Neuron (in vitro differentiated cells): ENCODE results near the gene YBEY.

ENCODE experiments used
- H2AFZ ChIP-seq: one replicate; pipeline ENCODE4 v1.6.1; 2013; ENCODE audit warnings: low read depth, mild to moderate bottlenecking, inconsistent platforms, low read length, moderate library complexity
- H3K27me3 ChIP-seq: one replicate; pipeline ENCODE4 v1.6.1; 2013; ENCODE audit warnings: low read length; ENCODE audit not compliant: insufficient read depth
- H3K36me3 ChIP-seq: one replicate; pipeline ENCODE4 v1.6.1; 2013; ENCODE audit warnings: low read length; ENCODE audit not compliant: insufficient read depth
- H3K4me1 ChIP-seq: one replicate; pipeline ENCODE4 v1.6.1; 2013; ENCODE audit warnings: low read length; ENCODE audit not compliant: insufficient read depth
- H3K4me3 ChIP-seq: 2 replicates; pipeline ENCODE4 v1.5.1; 2013; ENCODE audit warnings: mild to moderate bottlenecking, low read length, moderate library complexity
- H3K9me3 ChIP-seq: one replicate; pipeline ENCODE4 v1.6.1; 2013; ENCODE audit warnings: low read length

Gene YBEY

DNA sequence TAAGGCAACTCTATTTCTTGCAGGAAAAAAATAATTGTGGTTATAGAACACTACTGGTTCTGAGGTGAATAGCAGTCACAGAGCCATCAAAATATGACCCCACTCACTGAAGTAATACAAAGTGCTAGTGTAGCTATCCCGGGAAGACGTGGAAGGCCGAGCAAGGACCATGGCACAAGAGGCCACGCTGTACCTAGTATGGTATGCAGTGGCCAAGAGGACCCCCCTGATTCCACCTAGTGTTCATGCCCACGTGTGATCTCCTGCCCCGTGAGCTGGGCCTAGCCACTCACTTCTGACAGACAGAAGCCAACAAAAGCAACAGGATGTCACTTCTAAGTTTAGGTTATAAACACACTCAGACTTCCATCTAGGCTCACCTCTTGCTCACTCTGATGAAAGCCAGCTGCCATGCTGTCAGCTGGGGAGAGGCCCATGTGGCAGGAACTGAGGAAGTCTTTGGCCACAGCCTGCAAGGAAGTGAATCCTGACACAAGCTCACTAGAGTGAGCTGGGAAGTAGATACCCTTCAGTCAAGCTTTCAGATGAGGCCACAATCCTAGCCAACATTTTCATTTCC, 35.9 kb upstream of the YBEY start:
- Histone ChIP-seq H3K4me1 (no peaks in the 10 kb centered on the region), H3K4me3 (no peak overlapping the region), H2AFZ (no peak overlapping the region), H3K36me3 (peaks cover 82% of the 10 kb centered on the region), H3K9me3 (no peaks in the 10 kb centered on the region), H3K27me3 (no peaks in the 10 kb centered on the region)

DNA sequence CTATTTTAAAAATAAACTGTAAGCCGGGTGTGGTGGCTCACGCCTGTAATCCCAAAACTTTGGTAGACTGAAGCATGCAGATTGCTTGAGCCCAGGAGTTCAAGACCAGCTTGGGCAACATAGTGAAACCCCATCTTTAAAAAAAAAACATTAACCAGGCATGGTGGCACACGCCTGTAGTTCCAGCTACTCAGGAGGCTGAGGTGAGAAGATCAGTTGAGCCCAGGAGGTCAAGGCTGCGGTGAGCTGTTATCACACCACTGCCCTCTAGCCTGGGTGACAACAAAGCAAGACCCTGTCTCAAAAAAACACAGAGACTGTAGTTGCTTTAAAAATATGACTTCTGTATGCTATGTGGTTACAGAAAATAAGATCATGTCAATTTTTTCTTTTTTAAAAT, 33.3 kb upstream of the YBEY start:
- Histone ChIP-seq H3K27me3 (no peaks in the 10 kb centered on the region), H3K4me1 (no peaks in the 10 kb centered on the region), H2AFZ (no peak overlapping the region), H3K36me3 (peaks cover 84% of the 10 kb centered on the region), H3K4me3 (no peak overlapping the region), H3K9me3 (no peaks in the 10 kb centered on the region)

DNA sequence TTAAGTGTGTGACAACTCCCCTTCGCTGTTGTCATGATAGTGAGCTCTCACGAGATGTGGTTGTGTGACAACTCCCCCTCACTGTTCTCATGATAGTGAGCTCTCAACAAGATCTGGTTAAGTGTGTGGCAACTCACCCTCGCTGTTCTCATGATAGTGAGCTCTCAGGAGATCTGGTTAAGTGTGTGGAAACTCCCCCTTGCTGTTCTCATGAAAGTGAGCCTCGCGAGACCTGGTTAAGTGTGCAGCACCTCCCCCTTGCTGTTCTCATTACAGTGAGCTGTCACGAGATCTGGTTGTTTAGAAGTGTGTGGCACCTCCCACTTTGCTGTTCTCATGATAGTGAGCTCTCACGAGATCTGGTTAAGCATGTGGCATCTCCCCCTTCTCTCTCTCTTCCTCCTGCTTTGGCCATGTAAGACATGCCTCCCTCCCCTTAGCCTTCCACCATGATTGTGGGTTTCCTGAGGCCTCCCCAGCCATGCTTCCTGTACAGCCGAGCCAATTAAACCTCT, 32.5 kb upstream of the YBEY start:
- Histone ChIP-seq H3K4me3 (no peak overlapping the region), H3K36me3 (peaks cover 86% of the 10 kb centered on the region)

DNA sequence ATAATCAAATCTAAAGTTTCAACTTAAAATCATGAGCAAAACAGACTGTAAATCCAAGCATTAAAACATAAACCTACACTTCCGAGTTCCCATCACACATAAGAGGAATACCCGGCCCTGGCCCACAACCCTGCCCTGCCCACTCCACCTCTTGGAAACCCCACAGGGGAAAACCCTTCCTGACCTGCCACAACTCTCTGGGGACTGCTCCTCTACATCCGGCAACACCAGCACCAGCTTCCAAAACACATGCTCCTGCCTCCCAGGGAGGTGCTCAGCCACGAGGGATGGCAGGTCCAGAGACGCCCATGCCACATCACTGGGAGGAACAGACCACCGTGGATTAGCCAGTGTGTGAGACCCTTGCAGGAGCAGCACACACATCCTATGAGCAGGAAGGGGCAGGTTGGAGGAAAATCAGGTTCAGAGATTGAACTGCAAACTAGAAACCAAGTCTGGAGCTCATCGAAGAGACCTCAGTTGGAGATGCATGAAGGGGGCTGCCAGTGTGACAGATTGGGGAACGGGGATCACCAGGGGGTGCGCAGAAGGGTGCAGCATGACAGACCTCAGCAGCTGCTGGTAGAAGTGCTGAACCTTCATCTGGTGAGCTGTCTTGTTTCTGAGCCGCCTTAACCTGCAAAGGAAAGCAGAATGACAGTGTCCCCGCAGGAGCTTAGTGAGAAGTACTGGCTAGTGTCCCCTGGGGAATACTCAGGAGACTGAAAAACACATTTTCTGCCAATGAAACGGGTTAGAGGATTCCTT, 31.8 kb upstream of the YBEY start:
- H3K4me3 ChIP-seq, result no peak overlapping the region
- no peaks in the 10 kb centered on the region for H3K4me1 ChIP-seq
- no peaks in the 10 kb centered on the region for H3K27me3 ChIP-seq
- no peak overlapping the region for H2AFZ ChIP-seq
- no peaks in the 10 kb centered on the region for H3K9me3 ChIP-seq
- peaks cover 88% of the 10 kb centered on the region for H3K36me3 ChIP-seq

More for the DNA sequence above, 32.5 kb upstream of the YBEY start:
- no peaks in the 10 kb centered on the region for H3K4me1 ChIP-seq
- H3K27me3 ChIP-seq, result no peaks in the 10 kb centered on the region
- no peak overlapping the region for H2AFZ ChIP-seq
- H3K9me3 ChIP-seq, result no peaks in the 10 kb centered on the region

DNA sequence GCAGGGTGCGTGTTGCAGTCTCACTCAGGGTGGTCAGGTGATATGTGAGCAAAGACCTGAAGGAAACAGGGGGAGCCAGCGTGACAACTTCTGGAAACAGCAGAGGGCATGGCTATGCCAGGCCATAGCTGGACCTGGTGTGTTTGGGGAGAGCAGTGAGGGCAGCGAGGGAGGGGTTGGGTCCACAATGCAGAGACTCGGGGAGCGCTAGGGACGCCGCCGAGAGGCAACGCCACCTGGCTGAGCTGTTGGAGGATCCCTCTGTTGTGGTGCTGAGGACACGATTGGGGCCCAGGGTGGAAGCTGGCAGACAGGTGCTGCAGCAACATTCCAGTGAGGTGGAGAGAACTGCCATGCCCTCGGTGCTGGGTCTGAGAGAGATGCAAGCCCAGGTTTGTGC, 31.0 kb upstream of the YBEY start:
- no peaks in the 10 kb centered on the region for H3K4me1 ChIP-seq
- no peaks in the 10 kb centered on the region for H3K27me3 ChIP-seq
- peaks cover 87% of the 10 kb centered on the region for H3K36me3 ChIP-seq
- no peaks in the 10 kb centered on the region for H3K9me3 ChIP-seq
- no peak overlapping the region for H3K4me3 ChIP-seq
- H2AFZ ChIP-seq, result no peak overlapping the region

DNA sequence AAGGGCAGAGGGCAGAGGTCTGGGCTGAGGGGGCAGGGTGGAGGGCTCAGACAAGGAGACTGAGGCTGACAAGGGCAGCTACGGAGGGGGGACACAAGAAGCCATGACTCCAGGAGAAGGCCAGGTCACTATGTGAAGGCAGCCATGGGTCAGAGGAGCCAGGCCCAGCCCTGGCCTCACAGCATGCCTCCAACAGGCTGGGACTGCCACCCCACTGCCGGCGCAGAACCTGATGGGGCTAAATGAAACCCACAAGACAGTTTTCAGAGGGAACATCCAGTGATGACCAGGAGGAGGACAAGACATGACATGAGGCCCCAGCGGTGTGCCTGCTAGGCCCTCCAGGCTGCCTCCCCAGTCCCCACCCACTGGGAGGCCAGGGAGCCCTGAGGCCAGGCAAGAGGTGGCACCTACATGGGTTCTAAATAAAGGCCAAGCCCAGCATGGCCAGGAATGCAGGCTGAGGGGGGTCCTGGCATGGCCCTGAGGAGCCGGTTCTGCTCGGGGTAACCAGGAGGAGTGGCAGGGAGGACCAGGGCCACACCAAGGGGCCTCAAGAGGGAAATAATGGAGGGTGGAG, 30.3 kb upstream of the YBEY start:
- H2AFZ ChIP-seq, result no peak overlapping the region

DNA sequence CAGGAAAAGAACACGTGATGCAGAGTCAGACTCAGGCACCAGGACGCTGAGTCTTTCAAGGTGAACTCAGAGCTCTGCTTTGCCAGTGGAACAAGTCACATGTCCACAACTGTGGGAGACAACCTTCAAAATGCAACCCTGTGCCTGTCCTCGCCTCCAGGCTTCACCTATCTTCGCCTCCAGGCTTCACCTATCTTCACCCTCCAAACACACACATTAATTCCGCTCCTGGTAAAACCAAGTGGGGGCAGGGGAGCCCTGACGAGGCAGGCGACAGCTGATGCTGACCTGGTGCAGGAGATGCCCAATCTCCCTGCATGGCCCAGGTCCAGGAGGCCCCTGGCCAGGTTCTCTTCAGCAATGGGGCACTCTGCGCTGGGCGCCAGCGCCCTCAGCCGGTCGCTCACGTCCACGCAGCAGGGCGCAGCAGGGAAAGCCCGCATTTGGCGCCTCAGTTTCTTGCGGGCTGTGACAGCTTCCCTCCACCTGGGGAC, 29.6 kb upstream of the YBEY start:
- Histone ChIP-seq H3K36me3 (peaks cover 88% of the 10 kb centered on the region), H3K27me3 (no peaks in the 10 kb centered on the region), H2AFZ (no peak overlapping the region), H3K9me3 (no peaks in the 10 kb centered on the region), H3K4me3 (no peak overlapping the region), H3K4me1 (no peaks in the 10 kb centered on the region)

More for the DNA sequence above, 30.3 kb upstream of the YBEY start:
- no peak overlapping the region for H3K4me3 ChIP-seq
- no peaks in the 10 kb centered on the region for H3K9me3 ChIP-seq
- H3K36me3 ChIP-seq, result peaks cover 87% of the 10 kb centered on the region
- H3K4me1 ChIP-seq, result no peaks in the 10 kb centered on the region
- no peaks in the 10 kb centered on the region for H3K27me3 ChIP-seq

DNA sequence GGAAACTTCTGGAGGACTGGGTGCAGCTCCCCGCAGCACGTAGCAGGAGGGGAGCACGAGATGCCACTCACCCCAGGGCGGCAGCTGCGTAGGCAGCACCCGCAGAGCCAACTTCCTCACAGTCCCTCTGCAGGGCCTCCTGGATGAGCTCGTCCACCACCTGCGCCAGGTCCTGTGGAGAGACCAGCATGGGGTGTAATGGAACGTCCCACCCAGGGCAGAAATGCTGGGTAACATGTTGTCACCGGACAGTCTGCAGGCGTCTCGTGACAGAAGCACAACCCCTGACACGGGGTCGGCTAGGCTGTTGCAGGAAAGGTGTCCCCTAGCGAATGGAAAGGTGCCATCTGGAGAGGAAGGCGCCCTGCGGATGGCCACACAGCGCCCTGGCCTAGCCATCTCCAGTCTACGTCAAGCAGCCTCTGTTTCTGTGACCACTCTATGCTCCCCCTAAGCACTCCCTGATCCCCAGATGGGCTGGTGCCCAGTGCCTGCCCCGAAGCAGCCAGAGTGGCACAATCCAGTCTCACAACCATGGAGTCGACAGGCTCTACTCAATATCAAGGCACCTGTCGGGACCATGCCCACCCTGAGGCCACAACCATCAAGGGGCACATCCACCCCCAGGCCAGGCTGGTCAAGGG, 22.0 kb upstream of the YBEY start:
- H3K36me3 ChIP-seq, result peaks cover 82% of the 10 kb centered on the region
- no peak overlapping the region for H2AFZ ChIP-seq
- peaks cover 2% of the 10 kb centered on the region for H3K9me3 ChIP-seq
- H3K4me3 ChIP-seq, result no peak overlapping the region
- H3K27me3 ChIP-seq, result no peaks in the 10 kb centered on the region
- no peaks in the 10 kb centered on the region for H3K4me1 ChIP-seq

DNA sequence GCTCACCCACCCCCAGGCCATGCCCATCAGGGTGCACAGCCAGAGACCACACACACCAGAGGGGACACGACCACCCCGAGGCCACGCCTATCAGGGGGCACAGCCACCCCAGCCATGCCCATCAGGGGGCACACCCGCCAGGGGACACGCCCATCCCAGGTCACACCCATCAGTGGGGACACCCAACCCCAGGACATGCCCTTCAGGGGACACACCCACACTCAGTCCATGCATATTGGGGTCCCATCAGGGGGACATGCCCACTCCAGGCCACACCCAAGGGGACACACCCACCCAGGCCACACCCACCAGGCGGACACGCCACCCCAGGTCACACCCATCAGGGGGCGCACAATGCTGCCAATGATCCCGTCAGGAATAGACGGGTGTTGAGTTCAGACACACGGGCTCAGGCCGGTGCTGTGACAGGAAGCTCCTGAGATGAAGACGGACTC, 21.4 kb upstream of the YBEY start:
- H2AFZ ChIP-seq, result no peak overlapping the region
- H3K9me3 ChIP-seq, result peaks cover 2% of the 10 kb centered on the region
- H3K4me1 ChIP-seq, result no peaks in the 10 kb centered on the region
- no peak overlapping the region for H3K4me3 ChIP-seq
- no peaks in the 10 kb centered on the region for H3K27me3 ChIP-seq
- peaks cover 85% of the 10 kb centered on the region for H3K36me3 ChIP-seq

DNA sequence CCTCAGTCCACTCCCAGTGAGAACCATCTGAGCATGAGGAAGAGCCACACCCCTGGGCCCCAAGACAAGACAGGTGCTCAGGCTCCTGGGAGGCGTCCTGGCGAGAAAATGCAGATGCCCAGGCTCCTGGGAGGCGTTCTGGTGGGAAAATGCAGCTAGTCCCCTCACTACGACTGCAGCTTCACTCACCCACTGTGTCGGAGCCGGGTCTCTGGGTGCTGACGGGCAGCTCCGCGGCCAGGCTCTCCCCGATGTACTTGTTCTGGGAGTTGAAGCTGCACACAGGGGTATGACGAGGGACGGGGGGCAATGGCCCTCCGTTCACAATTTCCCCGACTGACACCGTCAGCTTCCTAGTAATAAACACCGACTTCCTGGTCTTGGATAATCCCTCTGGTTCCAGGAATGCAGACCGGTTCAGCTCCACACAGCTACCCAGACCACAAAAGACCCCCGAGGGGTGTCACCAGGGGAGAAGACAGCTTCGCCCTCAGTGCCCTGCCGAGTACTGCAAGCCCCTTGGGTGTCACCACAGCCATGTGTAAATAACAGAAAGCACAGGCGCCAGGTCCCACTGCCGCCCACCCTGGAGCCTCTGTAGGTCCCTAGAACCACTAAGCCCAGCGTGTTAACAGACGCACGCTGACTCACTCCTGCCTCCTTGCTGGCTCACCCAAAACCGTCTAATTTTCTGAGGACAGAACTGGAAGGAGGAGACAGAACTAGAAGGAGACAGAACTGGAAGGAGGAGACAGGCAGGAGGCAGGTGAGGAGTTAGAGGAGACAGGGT, 20.2 kb upstream of the YBEY start:
- Histone ChIP-seq H3K36me3 (peaks cover 86% of the 10 kb centered on the region), H3K4me1 (no peaks in the 10 kb centered on the region), H3K9me3 (peaks cover 2% of the 10 kb centered on the region), H3K4me3 (no peak overlapping the region), H3K27me3 (no peaks in the 10 kb centered on the region), H2AFZ (no peak overlapping the region)

DNA sequence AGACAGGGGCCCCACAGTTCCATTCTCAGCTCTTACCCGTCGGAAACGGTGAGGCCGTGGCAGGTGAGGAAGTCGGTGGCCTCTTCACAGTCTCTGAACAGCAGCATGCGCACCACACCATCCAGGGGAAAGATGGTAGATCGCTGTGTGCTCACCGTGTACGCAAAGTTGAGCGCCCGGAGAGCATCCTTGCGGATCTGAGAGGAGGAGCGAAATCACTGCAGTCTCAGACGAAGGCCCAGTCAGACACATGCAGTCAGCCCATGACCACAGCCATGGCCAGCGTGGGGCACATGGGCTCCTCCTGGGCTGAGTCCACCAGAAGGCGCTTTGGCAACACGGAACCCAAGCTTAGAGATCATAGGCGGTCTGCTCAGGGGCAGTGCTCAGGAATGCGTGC, 19.2 kb upstream of the YBEY start:
- H3K4me1 ChIP-seq, result no peaks in the 10 kb centered on the region

DNA sequence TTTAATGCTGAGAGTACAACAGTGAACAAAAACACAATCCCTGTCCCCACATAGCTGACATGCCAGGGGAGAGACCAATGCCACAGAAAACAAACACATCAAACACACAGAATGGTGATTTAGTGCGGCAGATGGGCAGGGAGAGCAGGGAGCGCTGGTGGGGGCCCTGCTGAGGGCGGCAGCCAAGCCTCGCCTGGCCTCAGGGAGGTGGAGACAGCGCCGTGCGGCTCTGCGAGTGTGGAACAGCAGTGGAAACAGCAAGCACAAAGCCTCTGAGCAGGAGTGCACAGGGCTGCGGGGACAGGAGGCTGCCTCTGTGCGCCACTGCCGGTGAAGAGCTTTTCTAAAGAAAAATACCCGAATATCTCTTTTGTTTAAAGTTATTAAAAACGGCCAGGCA, 17.8 kb upstream of the YBEY start:
- H3K4me3 ChIP-seq, result no peak overlapping the region
- H2AFZ ChIP-seq, result no peak overlapping the region
- H3K36me3 ChIP-seq, result peaks cover 86% of the 10 kb centered on the region
- no peaks in the 10 kb centered on the region for H3K27me3 ChIP-seq
- no peaks in the 10 kb centered on the region for H3K4me1 ChIP-seq
- peaks cover 2% of the 10 kb centered on the region for H3K9me3 ChIP-seq

More for the DNA sequence above, 19.2 kb upstream of the YBEY start:
- no peak overlapping the region for H2AFZ ChIP-seq
- H3K9me3 ChIP-seq, result peaks cover 2% of the 10 kb centered on the region
- no peak overlapping the region for H3K4me3 ChIP-seq
- peaks cover 82% of the 10 kb centered on the region for H3K36me3 ChIP-seq
- H3K27me3 ChIP-seq, result no peaks in the 10 kb centered on the region
